HUES48 (cell line): ENCODE measurements around the gene STRA8.

Source experiments
- H3K27ac ChIP-seq: one replicate; pipeline ENCODE4 v1.7.0; 2013; ENCODE audit warnings: low read depth, low read length, inconsistent platforms
- H3K27me3 ChIP-seq: 2 replicates; pipeline ENCODE4 v1.6.1; 2013; ENCODE audit warnings: mild to moderate bottlenecking, low read length; ENCODE audit not compliant: control insufficient read depth, insufficient read depth
- H3K36me3 ChIP-seq: 2 replicates; pipeline ENCODE4 v1.6.1; 2013; ENCODE audit warnings: low read length; ENCODE audit not compliant: control insufficient read depth, insufficient read depth
- H3K4me1 ChIP-seq: 2 replicates; pipeline ENCODE4 v1.6.1; 2013; ENCODE audit warnings: mild to moderate bottlenecking, low read length; ENCODE audit not compliant: control insufficient read depth, insufficient read depth
- H3K4me3 ChIP-seq: 2 replicates; pipeline ENCODE4 v1.5.1; 2013; ENCODE audit warnings: mild to moderate bottlenecking, low read depth, low read length
- H3K9ac ChIP-seq: 2 replicates; pipeline ENCODE4 v1.6.1; 2013; ENCODE audit warnings: mild to moderate bottlenecking, low read depth, low read length, moderate library complexity
- H3K9me3 ChIP-seq: 2 replicates; pipeline ENCODE4 v1.6.1; 2013; ENCODE audit warnings: low read length; ENCODE audit not compliant: control insufficient read depth, insufficient read depth

The STRA8 gene

GRCh38 chr7:135290594-135290993 lies 57.0 kb downstream of the STRA8 start:
- no peaks in the 10 kb centered on the region for H3K4me1 ChIP-seq
- H3K4me3 ChIP-seq: no peak overlapping the region
- no peak overlapping the region for H3K27ac ChIP-seq
- no peaks in the 10 kb centered on the region for H3K27me3 ChIP-seq
- no peaks in the 10 kb centered on the region for H3K36me3 ChIP-seq
- H3K9me3 ChIP-seq: no peaks in the 10 kb centered on the region
- no peak overlapping the region for H3K9ac ChIP-seq

GRCh38 chr7:135291809-135292253 lies 58.2 kb downstream of the STRA8 start:
- H3K4me3 ChIP-seq: no peak overlapping the region
- no peak overlapping the region for H3K9ac ChIP-seq
- H3K27ac ChIP-seq: no peak overlapping the region
- no peaks in the 10 kb centered on the region for H3K36me3 ChIP-seq
- no peaks in the 10 kb centered on the region for H3K4me1 ChIP-seq
- no peaks in the 10 kb centered on the region for H3K9me3 ChIP-seq
- H3K27me3 ChIP-seq: no peaks in the 10 kb centered on the region

- Histone ChIP-seq H3K4me3 (no peak overlapping the region), H3K27ac (no peak overlapping the region), H3K9ac (no peak overlapping the region), H3K36me3 (no peaks in the 10 kb centered on the region), H3K27me3 (no peaks in the 10 kb centered on the region), H3K4me1 (peaks cover 3% of the 10 kb centered on the region; the same call in 1 of the 2 replicates), H3K9me3 (no peaks in the 10 kb centered on the region; the same call in 1 of the 2 replicates)
Observed at GRCh38 chr7:135299235-135299634, 65.6 kb downstream of the STRA8 start.

DNA sequence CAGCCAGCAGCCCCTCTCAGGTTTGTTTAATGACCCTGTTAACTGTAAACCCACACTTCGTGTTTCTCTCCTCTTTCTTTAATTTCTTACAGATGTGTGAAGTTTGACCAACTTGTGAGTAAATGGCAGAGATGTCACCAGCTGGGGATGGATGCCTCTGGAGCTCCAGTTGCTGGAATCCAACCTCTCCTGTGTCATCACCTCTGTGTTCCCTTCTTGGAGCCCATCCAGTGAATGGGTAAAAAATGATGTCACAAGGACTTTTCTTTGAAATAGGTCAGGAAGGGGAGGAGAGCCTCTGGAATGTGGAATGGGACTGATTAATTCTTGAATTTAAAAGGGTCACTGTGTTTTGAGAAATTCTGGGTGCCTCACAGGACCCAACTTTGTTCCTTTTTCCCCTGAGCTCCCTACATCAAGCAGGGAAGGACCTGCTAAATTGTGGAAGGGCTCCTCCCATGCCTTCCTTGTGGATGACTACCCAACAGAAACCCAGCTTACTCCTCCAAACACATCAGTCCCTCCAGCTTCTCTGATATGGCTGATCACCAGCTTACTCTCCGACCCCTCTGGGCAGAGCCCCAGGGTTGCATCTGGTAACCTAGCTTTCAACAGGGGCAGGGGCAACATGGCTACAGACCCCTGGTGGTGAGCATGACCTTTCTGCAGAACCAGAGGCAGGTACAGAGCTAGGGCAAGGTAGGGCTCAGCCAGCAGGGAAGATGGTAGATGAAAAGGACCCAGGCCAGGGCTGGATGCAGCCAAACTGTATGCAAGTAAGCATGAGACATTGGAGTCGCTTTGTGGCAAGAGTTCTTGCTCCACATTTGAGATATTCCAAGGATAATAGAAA lies 67.5 kb downstream of the STRA8 start:
- peaks cover 3% of the 10 kb centered on the region; the same call in 1 of the 2 replicates for H3K4me1 ChIP-seq
- H3K27ac ChIP-seq: no peak overlapping the region
- H3K36me3 ChIP-seq: no peaks in the 10 kb centered on the region
- no peak overlapping the region for H3K4me3 ChIP-seq
- H3K27me3 ChIP-seq: no peaks in the 10 kb centered on the region
- no peak overlapping the region for H3K9ac ChIP-seq
- no peaks in the 10 kb centered on the region; the same call in 1 of the 2 replicates for H3K9me3 ChIP-seq
